Esophagus mucosa (tissue), 1 donor: Measurements from ENCODE around the gene ALKBH7. TPM values are rescaled to one million over a fixed set of nuclear protein-coding genes. Genes with fewer than 3 reads are reported as not detected.

ENCODE experiments used
- ATAC-seq: fragments of 200-7000 bp; cut with Tn5 transposase; one replicate; pipeline ENCODE4 v1.9.1; 2020
- total RNA-seq: library from RNA; stranded (reverse); gene quantifications from one replicate; pipeline ENCODE4 v1.2.4, GENCODE V29; 2023
- donor health status: DM: yes; HTN: yes; CAD: no.

Gene ALKBH7
- total RNA-seq, 1 donor from 2014 or later: 74.8 TPM

- ATAC-seq: peak; percentile 91
These were observed 660 bp downstream of the ALKBH7 start for GRCh38 chr19:6373096-6373812.

GRCh38 chr19:6373813-6374108, 1.2 kb downstream of the ALKBH7 start:
- no peak for ATAC-seq

GRCh38 chr19:6374161-6374709, 1.6 kb downstream of the ALKBH7 start:
- no peak for ATAC-seq

- ATAC-seq: no peak
These were observed 2.3 kb downstream of the ALKBH7 start for GRCh38 chr19:6374711-6375410.

- no peak for ATAC-seq
These were observed 2.9 kb downstream of the ALKBH7 start, which contains the start of gene PSPN for GRCh38 chr19:6375411-6376010. Gene PSPN (minus strand): TSS chr19:6375933. CDS start chr19:6375849, 84 bp downstream.

GRCh38 chr19:6376512-6377190, 4.1 kb downstream of the ALKBH7 start:
- ATAC-seq: no peak

- no peak for ATAC-seq
These were observed 5.4 kb downstream of the ALKBH7 start for GRCh38 chr19:6378041-6378440.

GRCh38 chr19:6378486-6378885, 5.9 kb downstream of the ALKBH7 start:
- ATAC-seq: no peak

GRCh38 chr19:6379744-6380143, 7.2 kb downstream of the ALKBH7 start:
- ATAC-seq: no peak

GRCh38 chr19:6381030-6381750, 8.6 kb downstream of the ALKBH7 start:
- peak; percentile 15 for ATAC-seq

GRCh38 chr19:6383188-6383587, 10.6 kb downstream of the ALKBH7 start:
- ATAC-seq: no peak

GRCh38 chr19:6384381-6384780, 11.8 kb downstream of the ALKBH7 start:
- ATAC-seq: no peak

- ATAC-seq: no peak
These were observed 14.8 kb downstream of the ALKBH7 start for GRCh38 chr19:6387372-6387771.

- peak; percentile 2 for ATAC-seq
These were observed 19.9 kb downstream of the ALKBH7 start for GRCh38 chr19:6392221-6393073.

- ATAC-seq: peak; percentile 89
These were observed 20.7 kb downstream of the ALKBH7 start, which contains the start of gene GTF2F1 for GRCh38 chr19:6393074-6393982. Gene GTF2F1 (minus strand): TSS chr19:6393164. CDS start chr19:6392995, 169 bp downstream.

- ATAC-seq: no peak
These were observed 21.4 kb downstream of the ALKBH7 start for GRCh38 chr19:6393983-6394412.

- ATAC-seq: no peak
These were observed 22.2 kb downstream of the ALKBH7 start for GRCh38 chr19:6394831-6395230.

- no peak for ATAC-seq
These were observed 23.7 kb downstream of the ALKBH7 start for GRCh38 chr19:6396305-6396704.

GRCh38 chr19:6400062-6400944, 27.7 kb downstream of the ALKBH7 start:
- ATAC-seq: peak; percentile 35
